ENCODE data around the gene NEK6. TPM values are rescaled to one million over a fixed set of nuclear protein-coding genes. Genes with fewer than 3 reads are reported as not detected.

Gene NEK6
- total RNA-seq, 4 donors from 2014 or later, result 14.1 to 21.9 (median 15.1) TPM

GRCh38 chr9:124334568-124335319 is 77.0 kb downstream of the NEK6 start:
- WGBS, result 93% methylated on average over 8 of the region's 15 CpGs
- intact Hi-C loops (cut with DNase I), result no loop called here
- TF ChIP-seq POLR2AphosphoS5 (IDR thresholded peaks at IDR 0.05) (no peak), POLR2A (IDR thresholded peaks at IDR 0.05; ENCODE audit: low read depth) (no peak), EP300 (IDR thresholded peaks at IDR 0.05) (no peak)
- TF ChIP-seq, protein P1, sequence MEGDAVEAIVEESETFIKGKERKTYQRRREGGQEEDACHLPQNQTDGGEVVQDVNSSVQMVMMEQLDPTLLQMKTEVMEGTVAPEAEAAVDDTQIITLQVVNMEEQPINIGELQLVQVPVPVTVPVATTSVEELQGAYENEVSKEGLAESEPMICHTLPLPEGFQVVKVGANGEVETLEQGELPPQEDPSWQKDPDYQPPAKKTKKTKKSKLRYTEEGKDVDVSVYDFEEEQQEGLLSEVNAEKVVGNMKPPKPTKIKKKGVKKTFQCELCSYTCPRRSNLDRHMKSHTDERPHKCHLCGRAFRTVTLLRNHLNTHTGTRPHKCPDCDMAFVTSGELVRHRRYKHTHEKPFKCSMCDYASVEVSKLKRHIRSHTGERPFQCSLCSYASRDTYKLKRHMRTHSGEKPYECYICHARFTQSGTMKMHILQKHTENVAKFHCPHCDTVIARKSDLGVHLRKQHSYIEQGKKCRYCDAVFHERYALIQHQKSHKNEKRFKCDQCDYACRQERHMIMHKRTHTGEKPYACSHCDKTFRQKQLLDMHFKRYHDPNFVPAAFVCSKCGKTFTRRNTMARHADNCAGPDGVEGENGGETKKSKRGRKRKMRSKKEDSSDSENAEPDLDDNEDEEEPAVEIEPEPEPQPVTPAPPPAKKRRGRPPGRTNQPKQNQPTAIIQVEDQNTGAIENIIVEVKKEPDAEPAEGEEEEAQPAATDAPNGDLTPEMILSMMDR (IDR thresholded peaks at IDR 0.05), result no peak
- Histone ChIP-seq H3K27ac (replicated peaks in 1 of 4) (no peak overlapping the region), H3K4me1 (no peaks in the 10 kb centered on the region), H3K4me3 (no peak overlapping the region), H3K36me3 (peaks cover 8 to 83% (median 49%) of the 10 kb centered on the region in 4 donors), H3K9me3 (peaks cover 0 to 11% (median 6%) of the 10 kb centered on the region in 4 donors), H3K27me3 (no peaks in the 10 kb centered on the region)
- no peak for DNase-seq (ENCODE audit: extremely low spot score)

GRCh38 chr9:124335320-124335707 is 77.6 kb downstream of the NEK6 start:
- Histone ChIP-seq H3K9me3 (peaks cover 0 to 11% (median 6%) of the 10 kb centered on the region in 4 donors), H3K27me3 (no peaks in the 10 kb centered on the region), H3K36me3 (peaks cover 8 to 83% (median 49%) of the 10 kb centered on the region in 4 donors), H3K27ac (replicated peaks in 1 of 4) (no peak overlapping the region), H3K4me3 (no peak overlapping the region), H3K4me1 (no peaks in the 10 kb centered on the region)
- intact Hi-C loops (cut with DNase I), result no loop called here
- WGBS, result 89% methylated on average over 12 of the region's 14 CpGs
- DNase-seq (ENCODE audit: extremely low spot score), result no peak
- no peak for TF ChIP-seq EP300 (IDR thresholded peaks at IDR 0.05)
- TF ChIP-seq POLR2AphosphoS5 (IDR thresholded peaks at IDR 0.05), result no peak
- TF ChIP-seq POLR2A (IDR thresholded peaks at IDR 0.05; ENCODE audit: low read depth), result no peak
- TF ChIP-seq, protein P1 (IDR thresholded peaks at IDR 0.05), result no peak

- no peak overlapping the region for H3K27ac ChIP-seq (replicated peaks in 1 of 4)
- no peak overlapping the region for H3K4me3 ChIP-seq
- H3K36me3 ChIP-seq, result peaks cover 8 to 82% (median 42%) of the 10 kb centered on the region in 4 donors
- TF ChIP-seq POLR2A (IDR thresholded peaks at IDR 0.05; ENCODE audit: low read depth) (no peak), EP300 (IDR thresholded peaks at IDR 0.05) (no peak), POLR2AphosphoS5 (IDR thresholded peaks at IDR 0.05) (no peak)
- TF ChIP-seq, protein P1 (IDR thresholded peaks at IDR 0.05), result no peak
- H3K9me3 ChIP-seq, result peaks cover 0 to 11% (median 6%) of the 10 kb centered on the region in 4 donors
- intact Hi-C loops (cut with DNase I), result no loop called here
- WGBS, result 98% methylated on average over 5 of the region's 5 CpGs
- H3K27me3 ChIP-seq, result no peaks in the 10 kb centered on the region
- H3K4me1 ChIP-seq, result peaks cover 3 to 7% (median 6%) of the 10 kb centered on the region in 4 donors
- no peak for DNase-seq (ENCODE audit: extremely low spot score)
Observed at GRCh38 chr9:124337562-124337961, 79.8 kb downstream of the NEK6 start.

DNA sequence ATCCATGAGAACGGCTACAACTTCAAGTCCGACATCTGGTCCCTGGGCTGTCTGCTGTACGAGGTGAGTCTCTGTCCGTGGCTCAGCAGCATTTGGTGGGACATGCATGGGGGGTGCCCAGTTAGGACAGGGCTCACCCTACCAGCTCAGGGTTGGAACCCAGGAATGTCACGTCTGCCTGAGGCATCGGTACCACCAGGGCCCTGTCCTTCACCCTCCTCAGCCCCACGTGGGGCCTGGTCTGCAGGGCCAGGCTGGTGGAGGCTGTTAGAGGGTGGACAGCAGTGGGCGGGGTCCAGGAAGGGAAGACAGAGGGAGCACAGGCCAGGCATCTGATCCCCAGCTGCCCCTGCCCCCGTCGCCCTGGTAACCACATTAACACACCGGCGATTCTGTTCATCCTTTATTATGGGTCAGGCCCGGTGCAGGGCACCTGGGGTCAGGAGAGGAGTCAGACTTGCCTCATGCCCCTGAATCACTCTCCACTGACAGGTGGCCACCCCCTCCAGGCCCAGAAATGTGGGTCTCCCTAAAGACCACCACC is 81.9 kb downstream of the NEK6 start:
- Histone ChIP-seq H3K9me3 (peaks cover 0 to 11% (median 6%) of the 10 kb centered on the region in 4 donors), H3K4me3 (no peak overlapping the region), H3K4me1 (peaks cover 9 to 20% (median 19%) of the 10 kb centered on the region in 4 donors), H3K27me3 (no peaks in the 10 kb centered on the region), H3K36me3 (peaks cover 8 to 82% (median 43%) of the 10 kb centered on the region in 4 donors), H3K27ac (replicated peaks in 1 of 4) (no peak overlapping the region)
- no peak for DNase-seq (ENCODE audit: extremely low spot score)
- 72% methylated on average over 9 of the region's 13 CpGs for WGBS
- TF ChIP-seq EP300 (IDR thresholded peaks at IDR 0.05), result no peak
- no peak for TF ChIP-seq POLR2A (IDR thresholded peaks at IDR 0.05; ENCODE audit: low read depth)
- TF ChIP-seq, protein P1 (IDR thresholded peaks at IDR 0.05), result no peak
- TF ChIP-seq POLR2AphosphoS5 (IDR thresholded peaks at IDR 0.05), result no peak
- intact Hi-C loops (cut with DNase I), result no loop called here

Measured in esophagus muscularis mucosa (tissue), 4 donors.